NT2/D1 (cell line): ENCODE measurements around the gene RAP1GAP2.

Experiments
- SUZ12 ChIP-seq: IDR thresholded peaks from 2 replicates; pipeline ENCODE4 v1.6.1; 2011; ENCODE audit not compliant: insufficient read length, insufficient read depth; ENCODE audit errors: extremely low read depth
- YY1 ChIP-seq: IDR thresholded peaks from 2 replicates; pipeline ENCODE4 v1.6.1; 2011; ENCODE audit not compliant: insufficient read length, insufficient read depth
- ZNF274 ChIP-seq: IDR thresholded peaks from 2 replicates; pipeline ENCODE4 v1.6.1; 2011; ENCODE audit warnings: mild to moderate bottlenecking, low read depth, low read length

DNA sequence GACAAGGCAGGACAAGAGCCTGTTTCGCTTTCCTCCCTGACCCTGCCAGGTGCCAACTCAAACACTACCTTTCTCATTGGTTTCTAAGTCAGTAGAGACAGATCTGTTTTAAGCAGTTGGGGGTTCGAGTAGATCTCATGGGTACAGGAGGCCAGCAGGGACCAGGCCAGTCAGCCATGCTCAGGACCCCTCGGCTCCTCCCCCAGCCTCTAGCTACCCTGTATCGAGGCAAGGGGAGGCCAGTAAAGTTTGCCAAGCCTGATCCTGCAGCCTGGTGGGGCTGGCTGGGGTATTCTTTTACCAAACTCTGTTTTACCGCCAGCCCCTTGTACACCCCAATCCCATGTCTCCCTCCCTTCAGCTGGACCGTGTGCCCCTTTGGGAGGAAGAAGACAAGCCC lies 240.6 kb downstream of the RAP1GAP2 start:
- TF ChIP-seq SUZ12 (no peak), ZNF274 (no peak), YY1 (no peak)
